Activated naive CD8-positive, alpha-beta T cell treated with anti-CD3 and anti-CD28 coated beads, Interleukin-2, amount 50 U/mL, for 16 hours (primary cell): ENCODE data around the gene POLE2.
"Not testable (repeated sequence)": the region's sequence is repeated elsewhere in the genome, so short reads cannot be mapped to it uniquely, and the experiment has no call there.

Source experiments
- DNase-seq: peaks from one replicate; pipeline ENCODE4 v3.0.0-alpha.2; 2020; ENCODE audit warnings: low read depth, low spot score

Gene POLE2

GRCh38 chr14:49619730-49620129, 68.3 kb downstream of the POLE2 start:
- DNase-seq: no peak

- DNase-seq: not testable (repeated sequence)
These were observed 68.7 kb downstream of the POLE2 start for GRCh38 chr14:49619273-49619672.

- DNase-seq: no peak
These were observed 70.0 kb downstream of the POLE2 start for GRCh38 chr14:49617852-49618519.

GRCh38 chr14:49615776-49616175, 72.2 kb downstream of the POLE2 start:
- DNase-seq: no peak

- no peak for DNase-seq
These were observed 73.8 kb downstream of the POLE2 start for GRCh38 chr14:49614196-49614595.

- no peak for DNase-seq
These were observed 75.3 kb downstream of the POLE2 start for GRCh38 chr14:49612671-49613070.

- DNase-seq: no peak
These were observed 75.8 kb downstream of the POLE2 start for GRCh38 chr14:49612251-49612650.

GRCh38 chr14:49607583-49607982, 80.4 kb downstream of the POLE2 start:
- no peak for DNase-seq

GRCh38 chr14:49598485-49599300, 89.3 kb downstream of the POLE2 start, which contains the start of gene LRR1:
Gene LRR1 (plus strand): TSS chr14:49598940. CDS start chr14:49599021, 81 bp downstream.
- DNase-seq: peak; percentile 68

GRCh38 chr14:49598189-49598484, 89.9 kb downstream of the POLE2 start:
- no peak for DNase-seq

- no peak for DNase-seq
These were observed 93.5 kb downstream of the POLE2 start for GRCh38 chr14:49594347-49595091.
